GM19023 (cell line): ENCODE results near the gene EMC7.
"Not testable (repeated sequence)": the region's sequence is repeated elsewhere in the genome, so short reads cannot be mapped to it uniquely, and the experiment has no call there.

Source experiments
- ATAC-seq: cut with Tn5 transposase; IDR thresholded peaks from one replicate; pipeline ENCODE4 v1.9.1; 2021; ENCODE audit warnings: mild to moderate bottlenecking, moderate library complexity; ENCODE audit not compliant: unreplicated experiment

Gene EMC7

GRCh38 chr15:34099914-34100313 lies 1.7 kb downstream of the EMC7 start:
- ATAC-seq, result no peak

GRCh38 chr15:34085746-34086145 lies 15.9 kb downstream of the EMC7 start:
- ATAC-seq, result no peak

GRCh38 chr15:34084086-34084485 lies 17.6 kb downstream of the EMC7 start:
- ATAC-seq, result no peak

GRCh38 chr15:34079904-34080303 lies 21.8 kb downstream of the EMC7 start:
- no peak for ATAC-seq

GRCh38 chr15:34078900-34079299 lies 22.8 kb downstream of the EMC7 start:
- ATAC-seq, result no peak

GRCh38 chr15:34076785-34077184 lies 24.9 kb downstream of the EMC7 start:
- ATAC-seq, result no peak

GRCh38 chr15:34070003-34070402 lies 31.7 kb downstream of the EMC7 start:
- no peak for ATAC-seq

GRCh38 chr15:34065941-34066340 lies 35.7 kb downstream of the EMC7 start:
- no peak for ATAC-seq

- ATAC-seq, result no peak
Observed at GRCh38 chr15:34065261-34065660, 36.4 kb downstream of the EMC7 start.

- no peak for ATAC-seq
Observed at GRCh38 chr15:34064438-34064837, 37.2 kb downstream of the EMC7 start.

- ATAC-seq, result no peak
Observed at GRCh38 chr15:34059946-34060345, 41.7 kb downstream of the EMC7 start.

- no peak for ATAC-seq
Observed at GRCh38 chr15:34059476-34059875, 42.2 kb downstream of the EMC7 start.

GRCh38 chr15:34056911-34057310 lies 44.8 kb downstream of the EMC7 start:
- no peak for ATAC-seq

- ATAC-seq, result no peak
Observed at GRCh38 chr15:34055868-34056595, 45.6 kb downstream of the EMC7 start.

GRCh38 chr15:34054081-34054707 lies 47.5 kb downstream of the EMC7 start:
- ATAC-seq, result no peak

- ATAC-seq, result not testable (repeated sequence)
Observed at GRCh38 chr15:34050385-34050784, 51.3 kb downstream of the EMC7 start.

- ATAC-seq, result no peak
Observed at GRCh38 chr15:34049112-34049511, 52.5 kb downstream of the EMC7 start.

GRCh38 chr15:34047893-34048775 lies 53.5 kb downstream of the EMC7 start:
- no peak for ATAC-seq

- ATAC-seq, result no peak
Observed at GRCh38 chr15:34046471-34047145, 55.1 kb downstream of the EMC7 start.

GRCh38 chr15:34043813-34044212 lies 57.8 kb downstream of the EMC7 start:
- no peak for ATAC-seq

- no peak for ATAC-seq
Observed at GRCh38 chr15:34043391-34043790, 58.3 kb downstream of the EMC7 start.
